Measurements from ENCODE around the gene KCTD4. TPM values are rescaled to one million over a fixed set of nuclear protein-coding genes. Genes with fewer than 3 reads are reported as not detected.

KCTD4 gene
- polyA plus RNA-seq, 3 donors = 0.12 TPM; not detected in 2

GRCh38 chr13:45215392-45216077, 14.7 kb upstream of the KCTD4 start:
- 98% methylated on average over 6 of the region's 9 CpGs for WGBS (ENCODE audit: insufficient coverage)
- Histone ChIP-seq H3K4me3 (replicated peaks in 1 of 3; ENCODE audit: low read depth in 2 of 3, low read length in 3 of 3) (no peak overlapping the region), H3K4me1 (ENCODE audit: control insufficient read depth in 1 of 2, insufficient read depth in 2 of 2, low read length in 2 of 2) (peaks cover 0 to 3% of the 10 kb centered on the region in 2 donors), H2AFZ (ENCODE audit: insufficient read depth, low read depth, low read length, poor library complexity, severe bottlenecking) (no peak overlapping the region), H3K4me2 (replicated peaks; ENCODE audit: extremely low read depth, low read length, poor library complexity, severe bottlenecking) (no peak overlapping the region), H3K9ac (ENCODE audit: insufficient read depth, low read length, poor library complexity, severe bottlenecking) (no peak overlapping the region), H4K20me1 (ENCODE audit: insufficient read depth, low read length) (peaks cover 5% of the 10 kb centered on the region), H3K27me3 (ENCODE audit: control insufficient read depth in 2 of 2, insufficient read depth in 2 of 2, low read length in 2 of 2) (no peaks in the 10 kb centered on the region), H3K9me3 (replicated peaks in 1 of 2; ENCODE audit: control insufficient read depth in 1 of 2, insufficient read depth in 1 of 2, low read length in 2 of 2) (no peaks in the 10 kb centered on the region), H3K79me2 (ENCODE audit: insufficient read depth, low read length) (no peaks in the 10 kb centered on the region), H3K36me3 (replicated peaks in 1 of 2; ENCODE audit: control insufficient read depth in 1 of 2, insufficient read depth in 2 of 2, low read length in 2 of 2) (peaks cover under 1 to 5% of the 10 kb centered on the region in 2 donors), H3K27ac (ENCODE audit: low read depth in 1 of 2, low read length in 2 of 2) (no peak overlapping the region)
- Mint-ChIP-seq H3K36me3 (peaks cover 15 to 17% of the 10 kb centered on the region in 2 donors), H3K4me3 (no peak overlapping the region), H3K27ac (peak overlapping the region in 2 of 7 donors; percentile 33 to 44), H3K9me3 (no peaks in the 10 kb centered on the region), H3K27me3 (ENCODE audit: low read depth in 3 of 3) (no peaks in the 10 kb centered on the region), H3K4me1 (peaks cover 9% of the 10 kb centered on the region)
- intact Hi-C loops (cut with micrococcal nuclease) = no loop called here
- TF ChIP-seq, protein P1, sequence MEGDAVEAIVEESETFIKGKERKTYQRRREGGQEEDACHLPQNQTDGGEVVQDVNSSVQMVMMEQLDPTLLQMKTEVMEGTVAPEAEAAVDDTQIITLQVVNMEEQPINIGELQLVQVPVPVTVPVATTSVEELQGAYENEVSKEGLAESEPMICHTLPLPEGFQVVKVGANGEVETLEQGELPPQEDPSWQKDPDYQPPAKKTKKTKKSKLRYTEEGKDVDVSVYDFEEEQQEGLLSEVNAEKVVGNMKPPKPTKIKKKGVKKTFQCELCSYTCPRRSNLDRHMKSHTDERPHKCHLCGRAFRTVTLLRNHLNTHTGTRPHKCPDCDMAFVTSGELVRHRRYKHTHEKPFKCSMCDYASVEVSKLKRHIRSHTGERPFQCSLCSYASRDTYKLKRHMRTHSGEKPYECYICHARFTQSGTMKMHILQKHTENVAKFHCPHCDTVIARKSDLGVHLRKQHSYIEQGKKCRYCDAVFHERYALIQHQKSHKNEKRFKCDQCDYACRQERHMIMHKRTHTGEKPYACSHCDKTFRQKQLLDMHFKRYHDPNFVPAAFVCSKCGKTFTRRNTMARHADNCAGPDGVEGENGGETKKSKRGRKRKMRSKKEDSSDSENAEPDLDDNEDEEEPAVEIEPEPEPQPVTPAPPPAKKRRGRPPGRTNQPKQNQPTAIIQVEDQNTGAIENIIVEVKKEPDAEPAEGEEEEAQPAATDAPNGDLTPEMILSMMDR (IDR thresholded peaks at IDR 0.05) = no peak
- DNase-seq = no peak

DNA sequence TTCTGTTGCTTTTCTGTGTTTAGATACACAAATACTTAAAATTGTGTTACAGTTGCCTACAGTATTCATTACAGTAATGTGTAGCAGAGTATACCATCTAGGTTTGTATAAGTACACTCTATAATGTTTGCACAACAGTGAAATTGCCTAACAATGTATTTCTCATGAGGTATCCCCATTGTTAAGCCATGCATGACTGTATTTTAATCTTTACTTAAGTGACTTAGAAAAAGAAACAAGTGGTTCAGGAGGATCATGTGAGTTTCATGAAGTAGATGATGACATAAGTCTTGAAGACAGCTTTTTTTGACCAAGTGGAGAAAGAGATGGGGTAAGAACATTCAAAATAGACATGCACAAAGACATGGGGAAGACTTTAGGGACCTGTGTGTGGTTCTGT, 8.4 kb upstream of the KCTD4 start:
- DNase-seq = peak in 2 of 3 donors; percentile 11 to 48
- no peaks in the 10 kb centered on the region for H4K20me1 ChIP-seq (ENCODE audit: insufficient read depth, low read length)
- no peaks in the 10 kb centered on the region for H3K79me2 ChIP-seq (ENCODE audit: insufficient read depth, low read length)
- H3K36me3 Mint-ChIP-seq = peaks cover 32 to 37% of the 10 kb centered on the region in 2 donors
- TF ChIP-seq, protein P1 (IDR thresholded peaks at IDR 0.05) = no peak
- peaks cover 3% of the 10 kb centered on the region for H3K4me1 Mint-ChIP-seq
- H3K27ac ChIP-seq (ENCODE audit: low read depth in 1 of 2, low read length in 2 of 2) = no peak overlapping the region
- no peak overlapping the region for H3K4me2 ChIP-seq (replicated peaks; ENCODE audit: extremely low read depth, low read length, poor library complexity, severe bottlenecking)
- H3K9ac ChIP-seq (ENCODE audit: insufficient read depth, low read length, poor library complexity, severe bottlenecking) = no peak overlapping the region
- intact Hi-C loops (cut with micrococcal nuclease) = no loop called here
- peaks cover 0 to 4% (median 0%) of the 10 kb centered on the region in 7 donors for H3K9me3 Mint-ChIP-seq
- H2AFZ ChIP-seq (ENCODE audit: insufficient read depth, low read depth, low read length, poor library complexity, severe bottlenecking) = no peak overlapping the region
- H3K4me3 ChIP-seq (replicated peaks in 1 of 3; ENCODE audit: low read depth in 2 of 3, low read length in 3 of 3) = no peak overlapping the region
- H3K4me1 ChIP-seq (ENCODE audit: control insufficient read depth in 1 of 2, insufficient read depth in 2 of 2, low read length in 2 of 2) = no peaks in the 10 kb centered on the region
- no peaks in the 10 kb centered on the region for H3K9me3 ChIP-seq (replicated peaks in 1 of 2; ENCODE audit: control insufficient read depth in 1 of 2, insufficient read depth in 1 of 2, low read length in 2 of 2)
- no peaks in the 10 kb centered on the region for H3K27me3 ChIP-seq (ENCODE audit: control insufficient read depth in 2 of 2, insufficient read depth in 2 of 2, low read length in 2 of 2)
- H3K27me3 Mint-ChIP-seq (ENCODE audit: low read depth in 3 of 3) = no peaks in the 10 kb centered on the region
- peaks cover 21 to 38% of the 10 kb centered on the region in 2 donors for H3K36me3 ChIP-seq (replicated peaks in 1 of 2; ENCODE audit: control insufficient read depth in 1 of 2, insufficient read depth in 2 of 2, low read length in 2 of 2)
- H3K27ac Mint-ChIP-seq = no peak overlapping the region
- H3K4me3 Mint-ChIP-seq = no peak overlapping the region

Data from CD14-positive monocyte (primary cell).